Stomach (tissue), 9 donors: Measurements from ENCODE around the gene SLC7A5. TPM values are rescaled to one million over a fixed set of nuclear protein-coding genes. Genes with fewer than 3 reads are reported as not detected.
"Not testable (repeated sequence)": the region's sequence is repeated elsewhere in the genome, so short reads cannot be mapped to it uniquely, and the experiment has no call there.

Experiments used
- DNase-seq, 2 donors: peaks; one replicate each; pipeline versions ENCODE4 v3.0.0 to v3.0.0-alpha.2; 2013 to 2019
- H3K27ac ChIP-seq, 5 donors: fragments of 200-600 bp in 4 of 5; sonication (generic) in 4 of 5; one replicate each; pipeline ENCODE4 v1.5.1; 2013 to 2019; ENCODE audit warnings: mild to moderate bottlenecking in 1 of 5, moderate library complexity in 1 of 5
- H3K27me3 ChIP-seq, 3 donors: fragments of 200-600 bp; sonication (generic); one replicate each; pipeline ENCODE4 v1.5.1; 2017 to 2019; ENCODE audit warnings: mixed run types in 1 of 3
- H3K36me3 ChIP-seq, 4 donors: fragments of 200-600 bp; sonication (generic); 1 replicate in 3 of 4; 2 replicates in 1 of 4; pipeline ENCODE4 v1.5.1; 2016 to 2019
- H3K4me1 ChIP-seq, 4 donors: fragments of 200-600 bp; sonication (generic); one replicate each; pipeline ENCODE4 v1.5.1; 2016 to 2019
- H3K4me3 ChIP-seq, 4 donors: fragments of 200-600 bp; sonication (generic) in 3 of 4; one replicate each; pipeline ENCODE4 v1.5.1; 2016 to 2019; ENCODE audit warnings: mild to moderate bottlenecking in 1 of 4
- H3K9me3 ChIP-seq, 4 donors: fragments of 200-600 bp; sonication (generic); one replicate each; pipeline ENCODE4 v1.5.1; 2016 to 2019
- CTCF ChIP-seq, 7 experiments: fragments of 450-650 bp in 4 of 7; fragments of 200-600 bp in 3 of 7; sonication (generic) in 3 of 7; IDR thresholded peaks; one replicate each; pipeline ENCODE4 v1.5.1; 2016 to 2019; ENCODE audit warnings: antibody characterized with exemption in 7 of 7, control low read depth in 2 of 7, mild to moderate bottlenecking in 1 of 7
- EP300 ChIP-seq: sonication (generic); formaldehyde crosslinking; IDR thresholded peaks from one replicate; pipeline ENCODE4 v1.6.1; 2017; ENCODE audit warnings: antibody characterized with exemption
- POLR2AphosphoS5 ChIP-seq, 3 donors: sonication (generic); formaldehyde crosslinking; IDR thresholded peaks; one replicate each; pipeline ENCODE4 v1.6.1; 2016; ENCODE audit warnings: antibody characterized with exemption in 3 of 3
- WGBS, 5 donors: extraction: QIAGEN DNeasy Blood & Tissue Kit in 3 of 5; methylation state at CpG; one replicate each; pipeline versions ENCODE4 v1.1.5 to v1.1.7; 2013 to 2018; 5-methylcytosine and 5-hydroxymethylcytosine counted together
- intact Hi-C: fragments of 100-400 bp; cut with DNase I; formaldehyde crosslinking; loops from one replicate; pipeline ENCODE4 v1.15.1; 2023; ENCODE audit warnings: low total_unique reads
- polyA plus RNA-seq, 3 donors: library from polyadenylated mRNA; stranded (reverse); fragments of 200-250 nt; gene quantifications; one replicate each; pipeline ENCODE4 v1.2.3, GENCODE V29; 2013
- total RNA-seq, 5 donors: library from RNA; depleted of rRNA; stranded (reverse); fragments of >200 nt; gene quantifications; one replicate each; pipeline versions ENCODE4 v1.1.0 to v1.2.3, GENCODE V29; 2014 to 2016
- donor health status: healthy with polysubstance abuse.
- donor health status: Bipolar disorder and iron deficiency.
- donor health status: healthy.

Gene SLC7A5
- total and polyA plus RNA-seq, 8 donors, result 1.4 to 74.8 (median 10.0) TPM

DNA sequence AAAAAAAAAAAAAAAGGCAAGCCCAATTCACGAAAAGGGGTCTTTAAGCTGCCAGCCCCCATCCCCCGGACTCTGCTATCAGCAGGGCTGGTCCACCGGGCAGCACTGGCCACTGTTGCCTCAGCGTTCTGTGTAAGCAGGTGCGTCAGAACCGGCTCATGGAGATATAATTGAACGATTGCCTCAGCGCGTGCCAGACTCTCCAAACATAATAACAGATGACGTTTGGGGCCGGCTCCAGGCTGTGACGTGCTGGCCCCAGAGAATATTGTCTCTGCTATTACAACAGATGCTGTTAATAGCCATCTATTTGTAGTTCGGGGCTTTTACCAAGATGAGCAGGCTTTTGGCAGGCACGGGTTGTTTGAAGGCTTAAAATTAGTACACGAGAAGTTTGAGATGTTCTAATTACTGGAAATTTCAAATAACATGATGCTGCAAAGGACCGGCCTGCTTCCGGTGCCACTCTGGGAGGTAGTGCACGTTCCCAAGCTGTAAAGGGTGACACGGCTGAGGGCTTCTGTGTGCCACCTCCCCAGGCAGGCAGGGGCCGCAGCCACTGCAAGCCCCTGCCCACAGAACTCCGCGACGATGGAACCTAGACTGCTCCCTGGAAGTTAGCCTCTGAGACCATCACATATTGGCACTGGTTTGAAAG is 41.9 kb upstream of the SLC7A5 start:
- WGBS, 5 donors, result 38 to 56% (median 42%) methylated on average over 23 of the region's 23 CpGs

DNA sequence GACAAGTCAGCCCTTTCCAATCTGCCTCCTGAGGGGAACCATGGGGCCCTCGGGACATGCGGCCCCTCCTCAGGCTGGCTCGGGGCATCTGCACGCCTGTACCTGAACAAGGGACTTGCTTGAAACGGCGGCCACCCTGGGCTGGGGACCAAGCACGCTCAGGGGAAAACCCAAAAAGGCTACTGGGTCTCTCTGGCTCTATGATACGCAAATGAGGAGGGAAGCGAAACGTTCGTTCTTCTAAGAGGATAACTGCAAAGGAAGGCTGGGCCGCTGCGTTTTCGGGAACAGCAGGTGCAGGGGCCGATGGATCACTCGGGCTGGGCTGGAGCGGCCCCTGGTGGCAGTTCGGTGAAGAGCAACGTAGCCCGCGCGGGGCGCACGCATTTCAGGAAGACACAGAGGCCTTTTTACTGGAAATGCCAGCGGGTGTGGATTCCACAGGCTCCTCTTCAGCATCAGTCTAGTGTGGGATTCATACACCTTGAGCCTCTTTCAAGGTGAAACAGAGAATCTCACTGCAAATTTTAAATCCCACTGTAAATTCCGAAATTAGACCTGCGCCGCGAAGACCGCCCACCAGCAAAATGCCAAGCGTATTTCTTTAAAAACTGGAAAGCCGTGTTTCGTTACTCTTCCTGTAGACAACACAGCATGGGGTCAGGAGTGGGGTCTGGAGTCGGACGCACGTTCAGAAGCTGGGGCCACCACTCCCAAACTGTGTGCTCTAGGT is 40.1 kb upstream of the SLC7A5 start:
- H3K4me1 ChIP-seq, result peaks cover 0 to 22% (median 6%) of the 10 kb centered on the region in 4 donors
- 34 to 40% (median 37%) methylated on average over 35 to 36 of the region's 36 CpGs for WGBS, 5 donors
- H3K4me3 ChIP-seq, intact Hi-C loops, H3K27ac ChIP-seq, H3K9me3 ChIP-seq, H3K36me3 ChIP-seq: not testable (repeated sequence)
- peak; percentile 85 to 86 for DNase-seq
- peak in 5 of 7 experiments; percentile 58 to 91 (median 88) for TF ChIP-seq CTCF (IDR thresholded peaks at IDR 0.05)
- peaks cover 0 to 20% (median 0%) of the 10 kb centered on the region in 3 donors for H3K27me3 ChIP-seq

More for the DNA sequence above, 41.9 kb upstream of the SLC7A5 start:
- H3K4me1 ChIP-seq, result peaks cover 0 to 22% (median 6%) of the 10 kb centered on the region in 4 donors
- H3K36me3 ChIP-seq, H3K4me3 ChIP-seq, intact Hi-C loops, H3K9me3 ChIP-seq: not testable (repeated sequence)
- TF ChIP-seq POLR2AphosphoS5 (IDR thresholded peaks at IDR 0.05) (peak in 1 of 3 donors; percentile 10), EP300 (peak; percentile 60)
- H3K27ac ChIP-seq, result peak overlapping the region in 4 of 5 donors; percentile 42 to 67 (median 53)
- peaks cover 0 to 23% (median 0%) of the 10 kb centered on the region in 3 donors for H3K27me3 ChIP-seq
- peak; percentile 79 to 83 for DNase-seq

GRCh38 chr16:87908101-87908500 is 38.8 kb upstream of the SLC7A5 start:
- peaks cover 0 to 22% (median 6%) of the 10 kb centered on the region in 4 donors for H3K4me1 ChIP-seq
- H3K27me3 ChIP-seq, result peaks cover 0 to 12% (median 0%) of the 10 kb centered on the region in 3 donors
- WGBS, 5 donors, result 90 to 94% (median 92%) methylated on average over 11 of the region's 11 CpGs
- DNase-seq, H3K27ac ChIP-seq, H3K9me3 ChIP-seq, H3K36me3 ChIP-seq, H3K4me3 ChIP-seq, intact Hi-C loops: not testable (repeated sequence)

GRCh38 chr16:87905521-87905920 is 36.2 kb upstream of the SLC7A5 start:
- 88 to 94% (median 90%) methylated on average over 6 to 7 of the region's 7 CpGs for WGBS, 5 donors
- intact Hi-C loops, result not testable (repeated sequence)

GRCh38 chr16:87904963-87905362 is 35.7 kb upstream of the SLC7A5 start:
- H3K36me3 ChIP-seq, H3K27ac ChIP-seq, H3K9me3 ChIP-seq, intact Hi-C loops, H3K4me3 ChIP-seq, DNase-seq: not testable (repeated sequence)
- H3K4me1 ChIP-seq, result peaks cover 0 to 10% (median 4%) of the 10 kb centered on the region in 4 donors
- peaks cover 0 to 12% (median 0%) of the 10 kb centered on the region in 3 donors for H3K27me3 ChIP-seq
- WGBS, 5 donors, result 78 to 89% (median 85%) methylated on average over 3 to 5 of the region's 5 CpGs

More at GRCh38 chr16:87905521-87905920, 36.2 kb upstream of the SLC7A5 start:
- Histone ChIP-seq H3K4me1 (peaks cover 0 to 13% (median 4%) of the 10 kb centered on the region in 4 donors), H3K27me3 (peaks cover 0 to 12% (median 0%) of the 10 kb centered on the region in 3 donors)
- not testable (repeated sequence) for H3K36me3 ChIP-seq, H3K9me3 ChIP-seq, H3K4me3 ChIP-seq, H3K27ac ChIP-seq, DNase-seq

DNA sequence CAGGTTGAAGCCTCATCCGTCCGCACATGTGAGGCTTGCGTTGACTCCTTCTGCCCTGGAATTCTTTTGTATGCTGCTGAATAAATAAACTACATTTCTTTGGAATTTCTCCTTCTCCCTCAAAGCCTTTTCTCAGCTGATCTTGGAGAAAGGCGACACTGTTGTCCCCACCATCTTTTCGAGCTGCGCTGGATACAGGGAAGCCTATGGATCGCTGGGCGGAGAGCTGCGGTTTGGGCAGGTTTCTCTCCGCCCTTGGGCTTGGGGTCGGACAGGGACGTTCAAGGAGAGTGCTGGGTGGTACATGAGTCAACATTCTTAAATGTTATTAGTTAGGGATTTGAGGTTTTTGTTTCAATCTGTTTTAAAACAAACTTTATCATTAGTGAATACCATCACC is 31.2 kb upstream of the SLC7A5 start:
- peaks cover 0 to 18% (median 0%) of the 10 kb centered on the region in 4 donors for H3K4me1 ChIP-seq
- H3K27me3 ChIP-seq, H3K4me3 ChIP-seq, H3K27ac ChIP-seq, H3K9me3 ChIP-seq, DNase-seq, intact Hi-C loops, H3K36me3 ChIP-seq: not testable (repeated sequence)
- 63 to 78% (median 67%) methylated on average over 12 of the region's 12 CpGs for WGBS, 5 donors
